Ovary (tissue), 9 donors: ENCODE measurements around the gene SMIM44. TPM values are rescaled to one million over a fixed set of nuclear protein-coding genes. Genes with fewer than 3 reads are reported as not detected.
A peak's percentile ranks its signal among the peaks of the same experiment; 100 is the strongest.

Experiments
- DNase-seq, 5 donors: peaks; one replicate each; pipeline ENCODE4 v3.0.0-alpha.2; 2019 to 2020
- H3K27ac ChIP-seq, 2 donors: fragments of 200-600 bp; one replicate each; pipeline versions ENCODE4 v1.5.1 to v1.8.0; 2019 to 2022
- H3K27me3 ChIP-seq: fragments of 200-600 bp; one replicate; pipeline ENCODE4 v1.8.0; 2022
- H3K36me3 ChIP-seq: fragments of 200-600 bp; sonication (generic); one replicate; pipeline ENCODE4 v1.5.1; 2019
- H3K4me1 ChIP-seq: one replicate; pipeline ENCODE4 v1.8.1; 2013; ENCODE audit warnings: mild to moderate bottlenecking, moderate library complexity; ENCODE audit not compliant: insufficient read depth
- H3K4me3 ChIP-seq: fragments of 200-600 bp; sonication (generic); one replicate; pipeline ENCODE4 v1.5.1; 2017
- H3K9me3 ChIP-seq, 2 donors: fragments of 200-600 bp in 1 of 2; sonication (generic) in 1 of 2; one replicate each; pipeline versions ENCODE4 v1.5.1 to v1.8.1; 2013 to 2019; ENCODE audit warnings: mild to moderate bottlenecking in 1 of 2, moderate library complexity in 1 of 2
- CTCF ChIP-seq, 3 donors: fragments of 450-650 bp in 2 of 3; fragments of 200-600 bp in 1 of 3; IDR thresholded peaks; one replicate each; pipeline versions ENCODE4 v1.5.1 to v1.8.0; 2016 to 2022; ENCODE audit warnings: antibody characterized with exemption in 3 of 3, mild to moderate bottlenecking in 1 of 3
- EP300 ChIP-seq: sonication (generic); formaldehyde crosslinking; IDR thresholded peaks from one replicate; pipeline ENCODE4 v1.6.1; 2017; ENCODE audit warnings: antibody characterized with exemption
- POLR2A ChIP-seq: fragments of 450-650 bp; IDR thresholded peaks from one replicate; pipeline ENCODE4 v1.6.1; 2017; ENCODE audit warnings: antibody characterized with exemption, mild to moderate bottlenecking, moderate library complexity
- WGBS, 3 donors: extraction: QIAGEN DNeasy Blood & Tissue Kit in 1 of 3; methylation state at CpG; one replicate each; pipeline versions ENCODE4 v1.1.5 to v1.1.7; 2013 to 2017; 5-methylcytosine and 5-hydroxymethylcytosine counted together
- intact Hi-C, 4 donors: fragments of 100-400 bp; cut with DNase I; formaldehyde crosslinking; loops; one replicate each; pipeline versions ENCODE4 v1.11.0 to v1.15.1; 2022 to 2023
- polyA plus RNA-seq, 2 donors: library from polyadenylated mRNA; stranded (reverse); fragments of 200-250 nt in 1 of 2; fragments of 350-450 nt in 1 of 2; fragmentation: Illumina TruSeq in 1 of 2; extraction: RNeasy Lipid Tissue Mini Kit (QIAGEN cat#74804) in 1 of 2; gene quantifications; one replicate each; pipeline ENCODE4 v1.2.3, GENCODE V29; 2013 to 2014
- total RNA-seq, 7 donors: library from RNA; depleted of rRNA in 2 of 7; stranded (reverse); fragments of >200 nt in 2 of 7; fragmentation: NEBNext Ultra II Directional in 3 of 7; extraction: Animal tissue kit (Norgen Biotek cat#: 25700) in 3 of 7; gene quantifications; one replicate each; pipeline versions ENCODE4 v1.1.0 to v1.2.4, GENCODE V29; 2016 to 2023
- donor health status: DM: no; HTN: no; CAD: no; lungs with moderate emphysema.
- donor health status: DM: no; HTN: no; CAD: no.
- donor health status: Bipolar disorder and iron deficiency.
- donor health status: DM: yes; HTN: yes; CAD: no.
- donor health status: DM: no; HTN: no; CAD: no.
- donor health status: DM: yes; HTN: yes; CAD: no.

SMIM44 gene
- total and polyA plus RNA-seq, 9 donors: 0.92 TPM; not detected in 8

GRCh38 chr19:3518659-3519058 is 35.4 kb upstream of the SMIM44 start:
- H3K4me3 ChIP-seq: no peak overlapping the region
- H3K27ac ChIP-seq: no peak overlapping the region
- H3K4me1 ChIP-seq: peaks cover 5% of the 10 kb centered on the region
- 69 to 78% (median 73%) methylated on average over 2 of the region's 2 CpGs for WGBS, 3 donors
- intact Hi-C loops: no loop called here
- H3K9me3 ChIP-seq: no peaks in the 10 kb centered on the region
- H3K27me3 ChIP-seq: no peaks in the 10 kb centered on the region
- DNase-seq: no peak
- TF ChIP-seq EP300: no peak
- TF ChIP-seq POLR2A: no peak
- no peak for TF ChIP-seq CTCF (IDR thresholded peaks at IDR 0.05)
- H3K36me3 ChIP-seq: no peaks in the 10 kb centered on the region

GRCh38 chr19:3518255-3518654 is 35.0 kb upstream of the SMIM44 start:
- no peak overlapping the region for H3K27ac ChIP-seq
- no peaks in the 10 kb centered on the region for H3K36me3 ChIP-seq
- H3K9me3 ChIP-seq: no peaks in the 10 kb centered on the region
- TF ChIP-seq POLR2A (no peak), CTCF (IDR thresholded peaks at IDR 0.05) (no peak), EP300 (no peak)
- DNase-seq: no peak
- H3K27me3 ChIP-seq: no peaks in the 10 kb centered on the region
- H3K4me1 ChIP-seq: peaks cover 5% of the 10 kb centered on the region
- no peak overlapping the region for H3K4me3 ChIP-seq
- 83 to 87% (median 87%) methylated on average over 10 of the region's 10 CpGs for WGBS, 3 donors
- intact Hi-C loops: no loop called here

- TF ChIP-seq EP300: no peak
- no peak for TF ChIP-seq POLR2A
- TF ChIP-seq CTCF (IDR thresholded peaks at IDR 0.05): no peak
Measured at GRCh38 chr19:3517638-3518037, 34.4 kb upstream of the SMIM44 start.

GRCh38 chr19:3516675-3517207 is 33.5 kb upstream of the SMIM44 start:
- peak in 1 of 5 donors; percentile 30 for DNase-seq
- H3K36me3 ChIP-seq: no peaks in the 10 kb centered on the region
- intact Hi-C loops: no loop called here
- no peak overlapping the region for H3K4me3 ChIP-seq
- no peaks in the 10 kb centered on the region for H3K9me3 ChIP-seq
- H3K4me1 ChIP-seq: peaks cover 7% of the 10 kb centered on the region
- 50 to 70% (median 52%) methylated on average over 8 to 15 of the region's 15 CpGs for WGBS, 3 donors
- H3K27me3 ChIP-seq: no peaks in the 10 kb centered on the region
- no peak for TF ChIP-seq POLR2A
- no peak for TF ChIP-seq EP300
- no peak for TF ChIP-seq CTCF (IDR thresholded peaks at IDR 0.05)
- H3K27ac ChIP-seq: no peak overlapping the region

More at GRCh38 chr19:3517638-3518037, 34.4 kb upstream of the SMIM44 start:
- intact Hi-C loops: no loop called here
- 91 to 97% (median 95%) methylated on average over 2 of the region's 2 CpGs for WGBS, 3 donors
- Histone ChIP-seq H3K4me3 (no peak overlapping the region), H3K36me3 (no peaks in the 10 kb centered on the region), H3K27me3 (no peaks in the 10 kb centered on the region), H3K4me1 (peaks cover 7% of the 10 kb centered on the region), H3K9me3 (no peaks in the 10 kb centered on the region), H3K27ac (no peak overlapping the region)
- no peak for DNase-seq
